Stimulated activated naive CD4-positive, alpha-beta T cell (primary cell): ENCODE results near the gene NCKIPSD.
"Not testable (repeated sequence)": the region's sequence is repeated elsewhere in the genome, so short reads cannot be mapped to it uniquely, and the experiment has no call there.

Experiments
- DNase-seq, 6 experiments: peaks; one replicate each; lab custom pipeline; 2025; lab: John Stamatoyannopoulos, UW

Gene NCKIPSD

DNA sequence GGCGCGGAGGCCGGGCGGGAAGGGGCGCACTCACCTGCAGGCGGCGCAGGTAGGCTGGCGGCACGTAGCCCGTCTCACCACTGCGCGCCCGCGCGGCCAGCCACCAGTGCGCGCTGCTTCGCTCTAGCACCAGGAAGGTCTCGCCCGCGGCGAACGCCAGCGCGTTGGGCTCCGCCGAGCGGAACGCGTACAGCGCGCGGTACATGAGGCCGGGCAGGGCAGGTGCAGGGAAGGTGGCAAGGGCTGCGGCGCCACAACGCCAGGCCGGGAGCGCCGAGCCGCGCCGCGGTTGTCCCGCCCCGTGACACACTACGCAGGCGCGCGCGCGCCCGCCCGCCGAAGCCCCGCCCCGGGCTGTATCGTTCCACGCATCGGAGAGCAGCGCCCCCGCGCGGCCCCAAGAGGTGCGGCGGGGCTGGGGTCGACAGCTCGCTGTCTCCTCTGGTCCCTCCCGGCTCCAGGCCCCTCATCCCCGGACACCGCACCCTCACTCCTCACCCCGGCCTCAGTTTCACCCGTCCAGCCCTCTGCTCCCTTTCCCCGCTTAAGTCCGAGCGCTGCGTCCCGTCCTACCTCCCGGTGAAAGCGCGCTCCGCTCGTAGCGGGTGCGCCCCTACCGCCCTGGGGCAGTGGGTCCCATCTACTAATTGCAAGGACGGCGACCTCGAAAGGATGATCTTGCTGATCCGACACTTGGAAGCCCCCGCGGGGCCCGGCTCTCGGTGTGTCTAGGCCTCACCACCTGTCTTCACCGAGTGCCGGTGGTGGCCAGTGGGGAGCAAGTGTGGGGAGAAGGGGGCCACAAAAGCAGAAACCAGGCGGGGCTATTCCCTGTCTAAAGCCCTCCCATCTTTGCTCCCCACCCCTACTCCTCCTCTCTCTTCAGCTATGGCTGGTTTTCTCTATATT lies at the start of gene NCKIPSD:
NCKIPSD (minus strand) TSS at position 313 of the 909 bp plus-strand sequence; CDS start at position 205, 108 bp downstream.
- peak; percentile 82 to 99 (median 90) for DNase-seq

DNA sequence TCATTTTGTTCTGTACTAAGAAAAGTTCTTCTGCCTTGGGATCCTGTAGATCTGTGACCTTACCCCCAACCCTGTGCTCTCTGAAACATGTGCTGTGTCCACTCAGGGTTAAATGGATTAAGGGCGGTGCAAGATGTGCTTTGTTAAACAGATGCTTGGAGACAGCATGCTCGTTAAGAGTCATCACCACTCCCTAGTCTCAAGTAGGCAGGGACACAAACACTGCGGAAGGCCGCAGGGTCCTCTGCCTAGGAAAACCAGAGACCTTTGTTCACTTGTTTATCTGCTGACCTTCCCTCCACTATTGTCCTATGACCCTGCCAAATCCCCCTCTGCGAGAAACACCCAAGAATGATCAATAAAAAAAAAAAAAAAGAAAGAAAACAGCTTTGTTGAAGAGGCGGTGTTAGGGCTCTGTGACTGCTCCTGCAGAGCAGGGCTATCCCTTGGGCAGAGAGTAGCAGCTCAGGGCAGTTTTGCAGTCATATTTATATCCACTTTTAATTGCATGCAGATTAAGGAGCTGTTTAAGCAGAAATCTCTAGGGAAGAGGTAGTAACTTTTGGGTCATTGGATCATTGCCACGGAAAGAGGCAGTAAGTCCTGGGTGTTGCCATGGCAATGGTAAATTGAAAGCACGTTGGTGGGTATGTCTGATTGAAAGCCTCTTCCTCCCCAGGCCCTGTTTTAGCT lies 49.5 kb upstream of the NCKIPSD start:
- not testable (repeated sequence) for DNase-seq

DNA sequence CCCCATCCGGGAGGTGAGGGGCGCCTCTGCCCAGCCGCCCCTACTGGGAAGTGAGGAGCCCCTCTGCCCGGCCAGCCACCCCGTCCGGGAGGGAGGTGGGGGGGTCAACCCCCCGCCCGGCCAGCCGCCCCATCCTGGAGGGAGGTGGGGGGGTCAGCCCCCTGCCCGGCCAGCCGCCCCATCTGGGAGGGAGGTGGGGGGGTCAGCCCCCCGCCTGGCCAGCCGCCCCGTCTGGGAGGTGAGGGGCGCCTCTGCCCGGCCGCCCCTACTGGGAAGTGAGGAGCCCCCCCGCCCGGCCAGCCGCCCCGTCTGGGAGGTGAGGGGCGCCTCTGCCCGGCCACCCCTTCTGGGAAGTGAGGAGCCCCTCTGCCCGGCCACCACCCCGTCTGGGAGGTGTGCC lies 48.8 kb upstream of the NCKIPSD start:
- not testable (repeated sequence) for DNase-seq

DNA sequence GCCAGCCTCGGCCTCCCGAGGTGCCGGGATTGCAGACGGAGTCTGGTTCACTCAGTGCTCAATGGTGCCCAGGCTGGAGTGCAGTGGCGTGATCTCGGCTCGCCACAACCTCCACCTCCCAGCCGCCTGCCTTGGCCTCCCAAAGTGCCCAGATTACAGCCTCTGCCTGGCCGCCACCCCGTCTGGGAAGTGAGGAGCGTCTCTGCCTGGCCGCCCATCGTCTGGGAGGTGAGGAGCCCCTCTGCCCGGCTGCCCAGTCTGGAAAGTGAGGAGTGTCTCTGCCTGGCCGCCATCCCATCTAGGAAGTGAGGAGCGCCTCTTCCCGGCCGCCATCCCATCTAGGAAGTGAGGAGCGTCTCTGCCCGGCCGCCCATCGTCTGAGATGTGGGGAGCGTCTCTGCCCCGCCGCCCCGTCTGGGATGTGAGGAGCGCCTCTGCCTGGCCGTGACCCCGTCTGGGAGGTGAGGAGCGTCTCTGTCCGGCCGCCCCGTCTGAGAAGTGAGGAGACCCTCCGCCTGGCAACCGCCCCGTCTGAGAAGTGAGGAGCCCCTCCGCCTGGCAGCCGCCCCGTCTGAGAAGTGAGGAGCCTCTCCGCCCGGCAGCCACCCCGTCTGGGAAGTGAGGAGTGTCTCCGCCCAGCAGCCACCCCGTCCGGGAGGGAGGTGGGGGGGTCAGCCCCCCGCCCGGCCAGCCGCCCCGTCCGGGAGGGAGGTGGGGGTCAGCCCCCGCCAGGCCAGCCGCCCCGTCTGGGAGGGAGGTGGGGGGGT lies 48.2 kb upstream of the NCKIPSD start:
- not testable (repeated sequence) for DNase-seq

DNA sequence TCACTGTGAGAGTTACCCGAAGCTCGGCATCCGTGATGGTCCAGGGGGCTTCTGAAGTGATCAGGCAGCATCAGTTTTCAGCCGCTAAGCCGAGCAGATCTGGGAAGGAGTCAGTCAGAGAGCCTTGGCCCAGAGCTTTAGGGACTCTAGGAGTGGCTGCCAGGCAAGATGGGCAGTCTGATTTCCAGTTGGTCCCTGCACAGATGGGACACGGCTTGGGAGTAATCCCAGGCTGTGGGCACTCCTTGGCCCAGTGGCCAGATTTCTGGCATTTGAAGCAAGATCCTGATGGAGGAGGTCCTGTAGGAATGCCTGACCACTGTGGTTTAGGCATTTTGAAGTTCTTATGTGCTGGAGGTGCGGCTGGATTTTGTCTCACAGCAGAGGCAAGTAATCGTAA lies 41.8 kb upstream of the NCKIPSD start:
- no peak for DNase-seq

DNA sequence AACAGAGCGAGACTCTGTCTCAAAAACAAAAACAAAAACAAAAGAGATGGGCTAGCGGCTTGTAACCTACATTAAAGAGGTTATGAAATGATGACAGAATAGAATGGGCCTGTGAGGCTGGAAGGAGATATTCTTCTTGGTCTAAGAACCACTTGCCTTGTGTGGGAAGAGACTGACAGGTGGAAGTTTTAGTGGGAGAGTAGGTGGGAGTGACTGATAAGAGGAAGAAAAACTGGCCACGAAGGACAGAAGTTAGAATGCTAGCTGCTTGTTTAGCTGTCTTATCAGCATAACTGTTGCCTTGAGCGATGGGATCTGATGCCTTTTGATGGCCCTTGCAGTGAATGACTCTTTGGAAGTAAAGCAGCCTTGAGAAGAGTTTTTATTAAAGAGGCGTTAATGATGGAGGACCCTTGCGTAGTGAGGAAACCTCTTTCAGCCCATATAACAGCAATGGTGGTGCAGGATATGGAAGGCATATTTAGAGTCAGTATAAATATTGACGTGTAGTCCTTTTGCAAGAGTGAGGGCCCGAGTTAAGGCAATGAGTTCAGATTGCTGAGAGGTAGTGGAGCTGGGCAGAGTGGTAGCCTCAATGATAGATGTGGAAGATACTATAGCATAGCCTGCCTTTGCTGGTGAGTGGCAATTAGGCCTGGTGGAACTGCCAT lies 39.6 kb upstream of the NCKIPSD start:
- not testable (repeated sequence) for DNase-seq

DNA sequence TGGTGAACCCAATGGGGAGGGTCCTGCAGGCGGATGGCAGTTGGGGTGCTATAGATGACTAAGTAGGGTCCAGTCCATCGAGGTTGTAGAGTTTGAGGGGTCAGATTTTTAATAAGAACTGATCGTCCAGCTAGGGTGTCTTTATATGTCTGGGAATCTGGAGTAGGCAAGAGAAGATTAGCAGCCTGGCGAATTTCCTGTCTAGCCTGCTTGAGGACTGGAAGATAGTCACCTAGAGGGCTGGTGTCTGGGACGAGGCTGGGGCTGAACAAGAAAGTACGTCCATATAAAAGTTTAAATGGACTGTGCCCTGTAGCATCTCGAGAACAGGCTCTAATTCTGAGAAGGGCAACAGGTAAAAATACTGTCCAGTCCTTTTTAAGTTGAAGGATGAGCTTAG lies 38.0 kb upstream of the NCKIPSD start:
- DNase-seq = no peak

DNA sequence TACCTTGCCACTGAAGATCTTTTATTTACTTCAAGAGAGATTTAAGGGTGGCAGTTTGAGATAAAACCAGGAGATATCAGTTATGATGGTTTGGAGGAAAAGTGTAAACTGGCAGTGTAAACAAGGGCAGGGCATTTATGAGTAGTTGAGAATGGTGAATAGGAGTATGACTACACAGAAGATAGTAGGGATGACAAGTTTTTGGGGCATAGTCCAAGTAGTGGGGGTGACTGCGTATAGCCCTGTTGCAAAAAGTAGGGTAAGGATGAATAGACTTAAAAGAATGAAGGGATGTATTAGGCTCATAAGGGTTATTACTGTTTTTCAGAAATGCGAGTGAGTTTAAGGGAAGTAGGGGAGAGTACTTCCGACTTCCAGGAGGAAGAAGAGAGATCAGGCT lies 37.6 kb upstream of the NCKIPSD start:
- DNase-seq = not testable (repeated sequence)

DNA sequence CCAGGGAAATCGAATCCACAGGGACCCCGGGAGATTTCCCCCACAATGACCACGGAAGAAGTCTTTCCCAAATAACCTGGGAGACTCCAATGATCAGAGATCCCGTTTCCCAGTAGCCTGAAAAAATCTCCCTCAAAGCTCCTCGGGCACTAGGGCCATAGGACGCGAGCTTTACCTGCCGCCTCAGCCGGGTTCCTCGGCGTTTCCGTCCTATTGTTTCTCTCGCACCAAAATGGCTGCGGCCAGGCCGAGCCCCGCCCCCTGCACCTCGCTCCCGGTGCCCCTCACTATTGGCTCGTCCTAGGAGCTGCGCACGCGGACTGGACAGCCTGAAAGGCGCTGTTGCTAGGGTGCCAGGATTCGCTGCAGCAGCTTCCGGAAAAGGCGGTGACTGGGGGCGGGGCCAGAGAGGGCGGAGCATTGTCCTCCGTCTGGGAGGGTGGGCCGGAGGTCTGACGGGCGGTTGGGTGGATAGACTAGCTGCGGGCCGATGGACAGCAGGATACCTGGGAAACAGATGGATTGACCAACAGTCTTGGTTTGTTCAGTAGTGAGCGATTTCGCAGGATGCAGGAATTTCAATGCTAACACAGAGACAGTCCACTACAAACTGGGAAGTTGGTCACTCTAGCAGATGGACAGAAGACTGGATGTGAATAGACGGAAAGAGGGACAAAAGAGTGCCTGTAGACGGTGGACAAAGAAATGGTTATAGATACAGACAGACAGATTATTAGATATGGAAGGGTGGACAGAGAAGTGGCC lies 31.4 kb upstream of the NCKIPSD start, which contains the start of gene IP6K2:
IP6K2 (minus strand) TSS at position 240 of the 765 bp plus-strand sequence. CDS start 21,930 bp downstream, outside the sequence.
- peak; percentile 96 to 99 (median 96) for DNase-seq

DNA sequence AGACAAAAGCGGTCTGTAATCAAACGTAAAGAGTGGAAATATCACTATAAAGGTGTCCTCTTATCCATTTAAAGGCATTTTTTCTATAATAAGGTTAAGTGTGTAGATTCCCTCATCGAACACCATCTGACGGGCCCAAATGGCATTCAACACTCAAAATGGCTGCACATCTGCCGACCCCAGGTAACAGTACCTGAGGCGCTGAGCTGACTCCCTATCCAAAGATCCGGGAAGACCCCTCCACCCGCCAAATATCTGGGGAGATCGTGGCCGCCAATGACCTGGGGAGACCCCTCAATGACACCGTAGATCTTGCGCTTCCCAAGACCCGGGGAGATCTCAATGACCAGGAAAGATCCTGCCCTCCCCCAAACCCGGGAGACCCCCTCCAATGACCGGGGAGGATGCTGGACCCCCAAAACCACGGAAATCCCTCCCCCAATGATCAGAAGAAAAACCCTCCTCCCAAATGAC lies 30.8 kb upstream of the NCKIPSD start:
- peak in 4 of 6 experiments; percentile 9 to 59 (median 31) for DNase-seq

DNA sequence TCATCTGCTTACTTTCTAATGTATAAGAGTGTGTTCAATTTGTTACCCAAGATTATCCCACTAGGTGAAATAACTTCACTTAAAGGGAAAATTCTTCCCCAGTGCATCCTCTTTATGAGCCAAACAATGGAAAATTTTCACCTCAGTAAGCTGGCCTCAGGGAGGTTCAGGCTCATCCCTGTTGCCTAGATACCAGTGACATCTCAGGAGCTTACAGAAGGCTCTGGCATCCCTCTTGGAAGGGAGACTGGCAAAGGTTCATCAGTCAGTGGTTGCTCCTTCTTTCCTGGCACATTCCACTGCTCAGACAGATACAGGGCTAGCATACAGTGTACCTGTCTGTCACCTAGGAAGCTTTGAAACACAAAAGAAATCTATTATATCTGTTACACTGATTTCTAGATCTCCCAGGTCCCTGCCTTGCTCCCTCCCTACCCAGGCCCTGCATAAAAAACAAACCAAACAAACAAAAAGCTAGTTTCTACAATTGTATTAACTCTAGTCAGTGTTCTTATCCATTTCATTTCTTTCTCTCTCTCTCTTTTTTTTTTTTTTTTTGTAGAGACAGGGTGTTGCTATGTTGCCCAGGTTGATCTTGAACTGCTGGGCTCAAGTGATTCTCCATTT lies 29.6 kb upstream of the NCKIPSD start:
- no peak for DNase-seq

DNA sequence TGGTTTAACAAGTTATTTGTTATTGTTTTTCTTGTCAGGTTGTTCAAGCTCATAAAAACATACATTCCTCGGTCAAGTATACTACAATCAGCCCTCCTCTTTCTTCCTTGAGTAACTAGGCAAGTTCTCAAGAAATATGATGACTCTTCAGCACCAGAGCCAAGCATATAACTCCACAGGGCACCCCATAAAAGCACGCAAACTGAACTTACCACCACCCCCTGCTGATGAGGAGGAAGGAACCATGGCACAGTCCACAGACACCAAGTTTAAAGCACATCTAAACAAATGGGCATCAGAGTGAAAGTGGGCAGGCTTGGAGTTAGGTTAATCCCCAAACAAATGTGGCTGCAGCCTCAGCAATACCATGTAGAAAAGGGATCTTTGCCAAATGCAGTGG lies 26.0 kb upstream of the NCKIPSD start:
- no peak for DNase-seq

DNA sequence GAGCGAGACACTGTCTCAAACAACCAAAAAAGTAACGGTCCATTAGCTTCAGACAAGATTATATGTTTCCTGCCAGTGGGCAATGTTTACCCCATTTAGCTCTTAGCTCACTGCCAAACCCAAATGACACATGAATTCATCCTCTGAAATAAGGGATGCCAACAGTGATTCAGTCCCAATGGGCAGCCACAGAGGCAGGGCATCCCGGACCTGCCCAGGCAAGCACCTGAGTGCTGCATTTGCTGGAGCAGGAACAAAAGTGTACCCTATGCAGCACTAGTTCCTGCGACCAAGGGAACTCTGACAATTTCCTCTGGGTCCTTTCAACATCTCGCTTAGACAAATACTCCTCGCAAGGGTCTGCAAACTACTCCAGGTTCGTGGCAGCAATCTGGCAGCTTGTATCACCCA lies 23.3 kb upstream of the NCKIPSD start:
- no peak for DNase-seq

DNA sequence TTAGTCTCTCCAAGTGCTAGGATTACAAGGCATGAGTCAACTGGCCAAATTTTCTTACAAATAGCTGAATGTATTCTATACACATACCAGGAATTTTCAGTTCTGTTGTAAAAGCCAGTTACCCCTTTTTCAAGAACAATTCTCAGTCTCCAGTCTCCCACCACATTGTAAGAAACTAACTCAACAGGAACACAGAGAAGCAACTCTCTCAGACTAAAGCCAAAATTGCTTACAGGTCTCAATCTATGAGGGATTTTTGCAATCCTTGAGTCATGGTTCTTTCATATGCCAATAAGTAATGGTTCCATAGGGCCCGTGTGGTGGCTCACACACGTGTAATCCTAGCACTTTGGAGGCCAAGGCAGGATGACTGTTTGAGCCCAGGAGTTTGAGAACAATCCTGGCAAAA lies 22.8 kb upstream of the NCKIPSD start:
- no peak for DNase-seq

DNA sequence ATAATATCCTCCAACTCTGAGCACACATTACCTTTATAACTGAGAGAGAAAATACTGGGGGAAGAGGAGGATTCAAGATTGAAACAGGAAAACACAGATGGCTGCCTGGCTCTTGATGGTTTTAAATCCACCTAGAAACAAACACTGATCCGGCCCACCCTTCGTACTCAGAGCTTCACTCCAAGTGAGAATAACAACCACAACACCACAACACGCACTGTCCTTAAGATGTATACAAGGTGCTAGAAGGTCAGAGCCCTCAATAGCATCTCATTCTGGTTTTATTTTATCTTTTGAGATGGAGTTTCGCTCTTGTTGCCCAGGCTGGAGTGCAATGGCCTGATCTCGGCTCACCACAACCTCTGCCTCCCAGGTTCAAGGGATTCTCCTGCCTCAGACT lies 21.4 kb upstream of the NCKIPSD start:
- no peak for DNase-seq

DNA sequence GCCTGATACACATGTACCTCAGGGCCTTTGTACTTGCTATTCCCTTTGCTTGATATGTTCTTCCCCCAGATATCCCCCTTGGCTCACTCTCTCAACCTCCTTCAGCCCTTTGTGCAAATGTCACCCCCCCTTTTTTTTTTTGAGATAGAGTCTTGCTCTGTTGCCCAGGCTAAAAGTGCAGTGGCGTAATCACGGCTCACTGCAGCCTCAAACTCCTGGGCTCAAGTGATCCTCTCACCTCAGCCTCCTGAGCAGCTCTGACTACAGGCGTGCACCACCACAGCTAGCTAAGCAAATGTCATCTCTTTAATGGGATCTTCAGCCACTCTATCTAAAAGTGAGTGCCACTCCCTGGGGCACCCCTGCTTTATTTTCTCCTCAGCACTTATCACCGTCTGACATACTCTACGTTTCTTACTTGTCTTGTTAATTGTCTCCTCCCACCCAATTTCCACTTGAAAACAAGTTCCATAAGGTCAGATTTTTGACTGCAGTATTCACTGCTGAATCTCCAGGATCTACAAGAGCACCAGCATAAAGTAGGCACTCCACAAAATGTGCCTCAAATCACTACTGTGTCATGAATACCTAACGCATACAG lies 16.7 kb upstream of the NCKIPSD start:
- DNase-seq = no peak

DNA sequence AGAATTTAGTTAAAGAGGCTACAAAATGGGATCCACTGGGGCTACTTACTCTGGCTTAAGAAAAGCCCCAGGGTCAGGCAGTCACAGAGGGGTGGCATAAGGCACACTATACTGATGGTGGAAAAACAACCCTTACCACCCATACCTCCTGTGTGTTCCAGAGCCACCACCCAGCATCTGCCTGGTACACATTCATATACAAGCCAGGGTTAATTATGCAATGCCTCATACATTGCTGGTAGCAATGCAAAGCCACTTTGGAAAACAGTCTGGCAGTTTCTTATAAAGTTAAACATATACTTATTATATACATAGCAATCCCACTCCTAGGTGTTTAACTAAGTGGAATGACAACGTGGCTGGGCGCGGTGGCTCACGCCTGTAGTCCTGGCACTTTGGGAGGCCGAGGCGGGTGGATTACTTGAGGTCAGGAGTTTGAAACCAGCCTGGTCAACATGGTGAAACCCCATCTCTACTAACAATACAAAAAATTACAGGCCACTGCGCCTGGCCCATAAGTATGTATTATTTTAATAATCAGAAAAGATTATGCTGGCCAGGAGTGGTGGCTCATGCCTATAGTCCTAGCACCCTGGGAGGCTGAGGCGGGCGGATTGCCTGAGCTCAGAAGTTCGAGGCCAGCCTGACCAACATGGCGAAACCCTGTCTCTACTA lies 15.2 kb upstream of the NCKIPSD start:
- DNase-seq = no peak

DNA sequence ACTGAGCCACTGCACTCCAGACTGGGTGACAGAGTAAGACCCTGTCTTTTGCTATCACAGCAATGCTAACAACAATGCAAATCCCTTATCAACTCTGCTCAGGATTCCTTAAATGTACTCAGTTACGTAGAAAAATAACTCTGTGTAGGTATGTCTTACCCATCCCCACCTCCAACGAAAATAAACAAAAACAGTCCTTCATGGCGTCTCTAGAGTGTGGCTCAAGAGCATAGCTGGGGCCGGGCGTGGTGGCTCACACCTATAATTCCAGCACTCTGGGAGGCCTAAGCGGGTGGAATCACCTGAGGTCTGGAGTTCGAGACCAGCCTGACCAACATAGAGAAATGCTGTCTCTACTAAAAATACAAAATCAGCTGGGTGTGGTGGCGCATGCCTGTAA lies 13.2 kb upstream of the NCKIPSD start:
- DNase-seq = no peak

DNA sequence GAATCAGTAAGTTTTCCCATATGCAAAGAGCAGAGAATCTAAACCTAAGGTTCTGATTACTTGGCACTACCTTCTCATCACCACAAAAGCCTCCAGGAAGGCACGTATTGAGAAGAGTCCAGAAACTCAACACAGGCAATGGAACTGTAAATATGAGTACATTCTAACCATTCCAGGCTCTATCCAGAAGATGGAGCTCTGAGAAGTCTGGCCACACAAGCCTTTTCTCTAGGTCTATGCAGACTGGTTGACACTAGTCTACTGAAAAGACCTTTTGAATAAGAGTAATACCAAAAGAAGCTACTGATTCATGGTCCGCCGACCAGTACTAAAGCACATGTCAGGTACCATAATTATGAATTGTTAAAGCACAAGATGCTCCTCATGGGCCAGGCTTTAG lies 12.2 kb upstream of the NCKIPSD start:
- DNase-seq = no peak
